ENCODE results near the gene UBL3.

Gene UBL3

GRCh38 chr13:29722415-29722814, 128.0 kb downstream of the UBL3 start:
- in situ Hi-C loops (cut with MboI; ENCODE audit: low pct_unique_long_range_greater_than_20kb, low sequenced_read_pairs, unreplicated experiment), result no loop called here
- TF ChIP-seq CTCF (IDR thresholded peaks at IDR 0.05; ENCODE audit: extremely low read depth, insufficient read depth, missing control alignments), result no peak
- no peak for DNase-seq (ENCODE audit: low spot score)

GRCh38 chr13:29721766-29722165, 128.7 kb downstream of the UBL3 start:
- in situ Hi-C loops (cut with MboI; ENCODE audit: low pct_unique_long_range_greater_than_20kb, low sequenced_read_pairs, unreplicated experiment), result no loop called here
- TF ChIP-seq CTCF (IDR thresholded peaks at IDR 0.05; ENCODE audit: extremely low read depth, insufficient read depth, missing control alignments), result no peak
- DNase-seq (ENCODE audit: low spot score), result no peak

GRCh38 chr13:29718694-29719093, 131.7 kb downstream of the UBL3 start:
- in situ Hi-C loops (cut with MboI; ENCODE audit: low pct_unique_long_range_greater_than_20kb, low sequenced_read_pairs, unreplicated experiment), result no loop called here
- TF ChIP-seq CTCF (IDR thresholded peaks at IDR 0.05; ENCODE audit: extremely low read depth, insufficient read depth, missing control alignments), result no peak
- DNase-seq (ENCODE audit: low spot score), result no peak

GRCh38 chr13:29716493-29716892, 133.9 kb downstream of the UBL3 start:
- in situ Hi-C loops (cut with MboI; ENCODE audit: low pct_unique_long_range_greater_than_20kb, low sequenced_read_pairs, unreplicated experiment), result no loop called here
- no peak for TF ChIP-seq CTCF (IDR thresholded peaks at IDR 0.05; ENCODE audit: extremely low read depth, insufficient read depth, missing control alignments)
- no peak for DNase-seq (ENCODE audit: low spot score)
